H1 (cell line): ENCODE data around the gene ADAM12. TPM values are rescaled to one million over a fixed set of nuclear protein-coding genes. Genes with fewer than 3 reads are reported as not detected.

Source experiments
- CTCF ChIA-PET: fragments of 300-600 bp; sonication (Branson Sonifier 250); formaldehyde crosslinking; loops from one replicate; lab custom pipeline; 2021; ENCODE audit not compliant: partially characterized antibody; lab: Charles Lee
- POLR2A ChIA-PET: fragments of 300-600 bp; sonication (Branson Sonifier 250); formaldehyde crosslinking; loops from one replicate; lab custom pipeline; 2021; ENCODE audit warnings: inconsistent platforms; ENCODE audit not compliant: partially characterized antibody; lab: Charles Lee
- DNase-seq, 2 experiments: peaks; one replicate each; pipeline versions ENCODE4 v3.0.0 to v3.0.0-alpha.2; 2010 to 2022; ENCODE audit warnings: low spot score in 2 of 2, low read depth in 1 of 2, mixed read lengths in 1 of 2
- FAIRE-seq: peaks from 2 replicates; lab custom pipeline; 2011; peaks lifted over from hg19 to GRCh38; lab: Jason Lieb, UNC
- H2AFZ ChIP-seq: 2 replicates; pipeline ENCODE4 v1.8.1; 2012; ENCODE audit warnings: low read length, inconsistent platforms
- H2AK5ac ChIP-seq: 2 replicates; pipeline ENCODE4 v1.6.1; 2013; ENCODE audit warnings: low read depth, low read length
- H2BK120ac ChIP-seq: replicated peaks from 2 replicates; pipeline ENCODE3; 2013; ENCODE audit warnings: low read depth, low read length, inconsistent platforms
- H2BK12ac ChIP-seq: 2 replicates; pipeline ENCODE4 v1.6.1; 2013; ENCODE audit warnings: low read depth, low read length
- H2BK15ac ChIP-seq: 2 replicates; pipeline ENCODE4 v1.6.1; 2013; ENCODE audit warnings: low read length
- H2BK20ac ChIP-seq: 2 replicates; pipeline ENCODE4 v1.6.1; 2013; ENCODE audit warnings: low read length
- H2BK5ac ChIP-seq: 2 replicates; pipeline ENCODE4 v1.6.1; 2013; ENCODE audit warnings: low read depth, low read length
- H3K14ac ChIP-seq: 2 replicates; pipeline ENCODE4 v1.6.1; 2013; ENCODE audit warnings: inconsistent platforms; ENCODE audit not compliant: insufficient read length
- H3K18ac ChIP-seq: 2 replicates; pipeline ENCODE4 v1.6.1; 2013; ENCODE audit warnings: low read length; ENCODE audit errors: extremely low read depth
- H3K23ac ChIP-seq: 2 replicates; pipeline ENCODE4 v1.6.1; 2013; ENCODE audit warnings: inconsistent platforms; ENCODE audit not compliant: insufficient read length
- H3K23me2 ChIP-seq: 2 replicates; pipeline ENCODE4 v1.6.1; 2013; ENCODE audit warnings: low read depth, low read length
- H3K27ac ChIP-seq: 2 replicates; pipeline ENCODE4 v1.6.1; 2011; ENCODE audit warnings: low read depth, low read length, inconsistent platforms
- H3K27me3 ChIP-seq, 4 experiments: replicated peaks in 1 of 4; 1 replicate in 1 of 4; 2 replicates in 3 of 4; pipeline versions ENCODE4 v1.6.1 to v1.8.1; 2011 to 2013; ENCODE audit warnings: low read length in 3 of 4, mild to moderate bottlenecking in 3 of 4, inconsistent platforms in 2 of 4, mixed read lengths in 2 of 4, moderate library complexity in 1 of 4; ENCODE audit not compliant: control insufficient read depth in 3 of 4, insufficient read depth in 3 of 4; ENCODE audit errors: extremely low read depth in 1 of 4
- H3K36me3 ChIP-seq, 4 experiments: 2 replicates each; pipeline versions ENCODE4 v1.6.1 to v1.8.1; 2011 to 2013; ENCODE audit warnings: mild to moderate bottlenecking in 4 of 4, low read length in 3 of 4, moderate library complexity in 2 of 4, control low read depth in 1 of 4, inconsistent platforms in 1 of 4; ENCODE audit not compliant: insufficient read depth in 4 of 4, control insufficient read depth in 2 of 4
- H3K4ac ChIP-seq: replicated peaks from 2 replicates; pipeline ENCODE3; 2013; ENCODE audit warnings: low read length, low read depth, mixed read lengths, inconsistent platforms; ENCODE audit not compliant: insufficient read length
- H3K4me1 ChIP-seq, 4 experiments: replicated peaks in 1 of 4; 1 replicate in 1 of 4; 2 replicates in 3 of 4; pipeline versions ENCODE4 v1.6.1 to v1.8.1; 2011 to 2013; ENCODE audit warnings: low read length in 3 of 4, inconsistent platforms in 2 of 4, mixed read lengths in 1 of 4; ENCODE audit not compliant: insufficient read depth in 4 of 4, control insufficient read depth in 3 of 4
- H3K4me2 ChIP-seq, 2 experiments: 2 replicates each; pipeline versions ENCODE4 v1.6.1 to v1.8.1; 2011 to 2013; ENCODE audit warnings: low read depth in 2 of 2, low read length in 2 of 2, control low read depth in 1 of 2, inconsistent platforms in 1 of 2, mild to moderate bottlenecking in 1 of 2; ENCODE audit not compliant: insufficient read depth in 1 of 2
- H3K4me3 ChIP-seq, 4 experiments: fragments of 200-600, 300-600 bp in 1 of 4; sonication (generic), shearing (Covaris generic), sonication (Bioruptor Twin) in 1 of 4; 2 replicates each; pipeline versions ENCODE4 v1.5.1 to v1.8.1; 2011 to 2016; ENCODE audit warnings: low read length in 4 of 4, low read depth in 3 of 4, control low read depth in 2 of 4, inconsistent platforms in 2 of 4, mild to moderate bottlenecking in 2 of 4, mixed read lengths in 1 of 4, moderate library complexity in 1 of 4; ENCODE audit not compliant: insufficient read depth in 2 of 4; ENCODE audit errors: extremely low read depth in 1 of 4
- H3K56ac ChIP-seq: replicated peaks from 2 replicates; pipeline ENCODE3; 2013; ENCODE audit warnings: low read depth, mild to moderate bottlenecking, mixed read lengths, low read length, inconsistent platforms; ENCODE audit not compliant: insufficient read length
- H3K79me1 ChIP-seq: 2 replicates; pipeline ENCODE4 v1.6.1; 2013; ENCODE audit warnings: low read depth, low read length, control low read depth
- H3K79me2 ChIP-seq, 2 experiments: 2 replicates each; pipeline versions ENCODE4 v1.6.1 to v1.8.1; 2012 to 2013; ENCODE audit warnings: low read length in 2 of 2, mild to moderate bottlenecking in 2 of 2, inconsistent platforms in 1 of 2; ENCODE audit not compliant: insufficient read depth in 2 of 2, control insufficient read depth in 1 of 2
- H3K9ac ChIP-seq, 4 experiments: replicated peaks in 1 of 4; 1 replicate in 1 of 4; 2 replicates in 3 of 4; pipeline versions ENCODE4 v1.6.1 to v1.8.1; 2011 to 2013; ENCODE audit warnings: low read depth in 3 of 4, low read length in 3 of 4, control low read depth in 2 of 4, mild to moderate bottlenecking in 2 of 4, moderate library complexity in 2 of 4, inconsistent platforms in 1 of 4; ENCODE audit errors: extremely low read depth in 1 of 4
- H3K9me3 ChIP-seq, 2 experiments: 2 replicates each; pipeline versions ENCODE4 v1.6.1 to v1.8.1; 2012 to 2013; ENCODE audit warnings: mild to moderate bottlenecking in 2 of 2, moderate library complexity in 2 of 2, control low read depth in 1 of 2, inconsistent platforms in 1 of 2, low read depth in 1 of 2, low read length in 1 of 2, mixed read lengths in 1 of 2; ENCODE audit not compliant: insufficient read depth in 2 of 2
- H4K20me1 ChIP-seq, 2 experiments: replicated peaks in 1 of 2; 2 replicates each; pipeline versions ENCODE3 to v1.8.1; 2011 to 2013; ENCODE audit warnings: inconsistent platforms in 2 of 2, low read length in 2 of 2, mild to moderate bottlenecking in 1 of 2; ENCODE audit not compliant: insufficient read depth in 2 of 2, control insufficient read depth in 1 of 2
- H4K5ac ChIP-seq: 2 replicates; pipeline ENCODE4 v1.6.1; 2013; ENCODE audit warnings: low read length, low read depth, mixed read lengths, inconsistent platforms; ENCODE audit not compliant: insufficient read length
- H4K8ac ChIP-seq: 2 replicates; pipeline ENCODE4 v1.8.0; 2013; ENCODE audit warnings: mild to moderate bottlenecking, moderate library complexity, low read length, inconsistent platforms; ENCODE audit not compliant: insufficient read depth; ENCODE audit errors: extremely low read depth
- H4K91ac ChIP-seq: replicated peaks from 2 replicates; pipeline ENCODE3; 2013; ENCODE audit warnings: low read length, mixed read lengths, inconsistent platforms; ENCODE audit not compliant: insufficient read length
- CTCF ChIP-seq, 3 experiments: IDR thresholded peaks; 1 replicate in 2 of 3; 2 replicates in 1 of 3; pipeline versions ENCODE4 v1.5.1 to v1.6.1; 2011; ENCODE audit warnings: low read length in 3 of 3, mild to moderate bottlenecking in 3 of 3, inconsistent platforms in 2 of 3, low read depth in 1 of 3, moderate library complexity in 1 of 3; ENCODE audit not compliant: insufficient read depth in 1 of 3; ENCODE audit errors: control extremely low read depth in 1 of 3
- GTF2F1 ChIP-seq: IDR thresholded peaks from 2 replicates; pipeline ENCODE4 v1.6.1; 2012; ENCODE audit warnings: low read depth, low read length, improper control_type of control experiment, borderline replicate concordance
- RAD21 ChIP-seq, 2 experiments: IDR thresholded peaks in 1 of 2; conservative IDR thresholded peaks in 1 of 2; 2 replicates each; pipeline ENCODE4 v1.6.1; 2011; ENCODE audit warnings: low read depth in 2 of 2, low read length in 2 of 2, improper control_type of control experiment in 1 of 2, inconsistent platforms in 1 of 2, mild to moderate bottlenecking in 1 of 2, moderate library complexity in 1 of 2
- SIX5 ChIP-seq: IDR thresholded peaks from 2 replicates; pipeline ENCODE4 v1.6.1; 2011; ENCODE audit warnings: mild to moderate bottlenecking, low read depth, low read length
- SP1 ChIP-seq: IDR thresholded peaks from 2 replicates; pipeline ENCODE4 v1.6.1; 2011; ENCODE audit warnings: low read depth, low read length
- SP4 ChIP-seq: IDR thresholded peaks from 2 replicates; pipeline ENCODE4 v1.6.1; 2012; ENCODE audit warnings: low read length, inconsistent platforms
- TAF1 ChIP-seq: IDR thresholded peaks from 2 replicates; pipeline ENCODE4 v1.6.1; 2011; ENCODE audit warnings: mild to moderate bottlenecking, low read depth, low read length
- YY1 ChIP-seq: IDR thresholded peaks from 2 replicates; pipeline ENCODE4 v1.6.1; 2011; ENCODE audit warnings: low read depth, mild to moderate bottlenecking, low read length
- WGBS, 2 experiments: shearing (Covaris generic) in 1 of 2; methylation state at CpG; one replicate each; pipeline versions ENCODE4 v1.1.6 to v1.1.7; 2013 to 2015; ENCODE audit warnings: low lambda C conversion rate in 2 of 2, mixed read lengths in 2 of 2, inconsistent platforms in 1 of 2, low coverage in 1 of 2, missing lambda C conversion rate in 1 of 2; ENCODE audit not compliant: insufficient replicate concordance in 2 of 2, insufficient coverage in 1 of 2, insufficient read length in 1 of 2; ENCODE audit errors: extremely low coverage in 1 of 2, missing lambda C conversion rate in 1 of 2; 5-methylcytosine and 5-hydroxymethylcytosine counted together
- polyA plus RNA-seq, 7 experiments: library from polyadenylated mRNA; depleted of rRNA in 3 of 7; stranded (reverse) in 5 of 7; unstranded in 2 of 7; fragments of >200 nt in 5 of 7; fragments of 200-250 nt in 2 of 7; gene quantifications; 1 replicate in 5 of 7; 2 replicates in 1 of 7; 4 replicates in 1 of 7; pipeline versions ENCODE4 v1.2.1 to v1.2.3, GENCODE V29; 2011 to 2013; ENCODE audit warnings: missing spikeins in 2 of 7, mixed read lengths in 2 of 7
- total RNA-seq: library from RNA; stranded (reverse); fragmentation: NEBNext Ultra II Directional; extraction: Animal tissue kit (Norgen Biotek cat#: 25700); gene quantifications from 2 replicates; pipeline ENCODE4 v1.2.1, GENCODE V29; 2021

ADAM12 gene
- total and polyA plus RNA-seq, 2 of the 8 experiments (the other 6 are each of a cell fraction or from before 2014, with no cell fraction given): 0.07 to 0.17 TPM

DNA sequence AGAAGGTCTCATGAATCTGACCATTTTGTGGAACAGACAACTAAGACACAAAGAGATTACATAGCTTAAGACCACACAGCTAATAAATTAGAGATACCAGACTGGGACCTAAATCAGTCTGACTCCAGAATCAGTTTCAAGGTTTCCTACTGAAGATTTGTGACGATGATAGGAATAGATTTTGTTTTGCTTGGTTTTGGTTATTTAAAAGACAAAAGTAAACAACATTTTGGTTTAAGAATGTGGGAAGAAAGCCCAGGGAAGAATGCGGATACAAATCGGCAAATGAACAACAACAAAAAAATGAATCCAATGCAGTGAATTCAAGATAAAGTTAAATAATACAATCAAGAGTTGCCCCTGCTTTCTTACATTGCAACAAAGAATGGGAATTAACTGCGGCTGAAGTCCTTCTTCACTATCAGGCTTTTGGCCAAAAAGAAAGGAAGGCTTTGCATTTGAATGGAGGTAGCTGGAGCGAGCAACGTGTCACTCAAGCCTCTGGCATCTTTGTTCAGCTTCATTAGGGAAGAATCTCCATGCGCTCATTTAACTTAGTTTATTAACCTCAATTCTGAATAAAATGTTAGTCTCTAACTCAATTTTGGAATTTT is 210.8 kb downstream of the ADAM12 start:
- DNase-seq (no peak), FAIRE-seq (peak; percentile 90)
- Histone ChIP-seq H3K18ac (no peak overlapping the region), H4K8ac (no peak overlapping the region), H4K5ac (peak overlapping the region; percentile 51), H3K23ac (no peak overlapping the region), H3K79me1 (no peaks in the 10 kb centered on the region), H3K27ac (peak overlapping the region; percentile 41; the same call in 1 of the 2 replicates), H2BK120ac (peak overlapping the region; percentile 90), H3K4me1 (peaks cover 5 to 22% (median 16%) of the 10 kb centered on the region in 4 experiments; a peak in 5 of 7 replicates), H2BK20ac (no peak overlapping the region), H3K4me2 (peak overlapping the region; percentile 41 to 48; a peak in 3 of 4 replicates), H3K9ac (no peak overlapping the region), H3K23me2 (no peaks in the 10 kb centered on the region), H4K20me1 (no peaks in the 10 kb centered on the region), H3K27me3 (no peaks in the 10 kb centered on the region), H2AFZ (no peak overlapping the region), H4K91ac (no peak overlapping the region), H3K4me3 (peak overlapping the region in 1 of 4 experiments; percentile 40; a peak in 1 of 8 replicates), H2BK12ac (no peak overlapping the region), H3K9me3 (no peaks in the 10 kb centered on the region), H2BK15ac (no peak overlapping the region), H3K14ac (no peak overlapping the region), H3K36me3 (no peaks in the 10 kb centered on the region), H3K79me2 (no peaks in the 10 kb centered on the region), H2BK5ac (no peak overlapping the region; the same call in 1 of the 2 replicates), H3K56ac (no peak overlapping the region), H2AK5ac (no peak overlapping the region), H3K4ac (no peak overlapping the region)
- CTCF ChIA-PET: interaction anchor here (0.6 to 0.8 kb wide), 2 partner anchors 23 to 195 kb away, joined by 3 read pairs; no protein-coding TSS in a partner anchor
- POLR2A ChIA-PET: no interaction called here
- WGBS, 2 experiments: 9% methylated on average over 7 of the region's 7 CpGs; no CpG with 5 or more reads in 1 of the 2 experiments
- TF ChIP-seq TAF1: 0 out of 2 replicates have a peak, but pooled peaks have one; percentile 28
- TF ChIP-seq CTCF (IDR thresholded peaks at IDR 0.05; ENCODE audit: control extremely low read depth in 1 of 3, insufficient read depth in 1 of 3, low read depth in 1 of 3, low read length in 3 of 3): no peak
- no peak for TF ChIP-seq GTF2F1
- no peak for TF ChIP-seq RAD21 (IDR thresholded peaks at IDR 0.05 in 1 of 2, conservative IDR thresholded peaks at IDR 0.05 in 1 of 2; ENCODE audit: low read depth in 2 of 2, low read length in 2 of 2)
- no peak for TF ChIP-seq SP4
- 0 out of 2 replicates have a peak, but pooled peaks have one; percentile 18 for TF ChIP-seq SP1
- TF ChIP-seq YY1: no peak
- no peak for TF ChIP-seq SIX5
